Measurements from ENCODE around the gene PCBP3. TPM values are rescaled to one million over a fixed set of nuclear protein-coding genes. Genes with fewer than 3 reads are reported as not detected.

The PCBP3 gene
- total and polyA plus RNA-seq, 10 of the 15 experiments (the other 5 are each of a cell fraction or from before 2014, with no cell fraction given): 0.09 to 1.3 (median 0.46) TPM; not detected in 3

GRCh38 chr21:45613396-45613795, 30.1 kb upstream of the PCBP3 start:
- no peaks in the 10 kb centered on the region; the same call in 2 of the 3 replicates for H3K9me3 ChIP-seq (replicated peaks; ENCODE audit: control insufficient read depth, insufficient read depth, low read length)
- ChIA-PET SMC1A (ENCODE audit: uncharacterized antibody, unreplicated experiment) (no interaction called here), RAD21 (ENCODE audit: unreplicated experiment) (interaction anchor here (1.7 kb wide), 1 partner anchor 28 kb away, joined by 3 read pairs; no protein-coding TSS in a partner anchor), CTCF (interaction anchor here (1.4 kb wide), 1 partner anchor 17 kb away, joined by 3 read pairs; no protein-coding TSS in a partner anchor), POLR2A (no interaction called here)
- no peak for TF ChIP-seq RAD51 (IDR thresholded peaks at IDR 0.05)
- TF ChIP-seq JUND (IDR thresholded peaks at IDR 0.05; ENCODE audit: low read depth, low read length): no peak
- no peak for TF ChIP-seq PKNOX1 (IDR thresholded peaks at IDR 0.05)
- TF ChIP-seq CBX3 (IDR thresholded peaks at IDR 0.05; ENCODE audit: borderline replicate concordance, low read depth): no peak
- TF ChIP-seq HDGF (IDR thresholded peaks at IDR 0.05): no peak
- TF ChIP-seq BACH1 (IDR thresholded peaks at IDR 0.05; ENCODE audit: borderline replicate concordance): no peak
- TF ChIP-seq GABPA (IDR thresholded peaks at IDR 0.05; ENCODE audit: low read depth): no peak
- no peak for TF ChIP-seq NKRF (conservative IDR thresholded peaks at IDR 0.05)
- TF ChIP-seq TCF3 (IDR thresholded peaks at IDR 0.05; ENCODE audit: borderline replicate concordance, insufficient read depth, low read depth, low read length): no peak
- no peak for TF ChIP-seq IKZF1 (conservative IDR thresholded peaks at IDR 0.05)
- TF ChIP-seq MTA3 (IDR thresholded peaks at IDR 0.05; ENCODE audit: borderline replicate concordance, low read length): no peak
- no peak for TF ChIP-seq JUNB (IDR thresholded peaks at IDR 0.05)
- TF ChIP-seq IKZF2 (IDR thresholded peaks at IDR 0.05): no peak
- no peak for TF ChIP-seq CTCF (IDR thresholded peaks at IDR 0.05 in 2 of 3, conservative IDR thresholded peaks at IDR 0.05 in 1 of 3; ENCODE audit: control insufficient read depth in 2 of 3, extremely low read depth in 1 of 3, insufficient read depth in 1 of 3, low read depth in 3 of 3, low read length in 3 of 3)
- TF ChIP-seq IRF3 (IDR thresholded peaks at IDR 0.05): no peak
- no peak for TF ChIP-seq NR2F1 (conservative IDR thresholded peaks at IDR 0.05)
- no peak for TF ChIP-seq TCF7 (IDR thresholded peaks at IDR 0.05; ENCODE audit: borderline replicate concordance)
- no peaks in the 10 kb centered on the region for H3K36me3 ChIP-seq (ENCODE audit: control insufficient read depth in 2 of 2, insufficient read depth in 2 of 2, low read length in 1 of 2)
- no TSS peak for BruUV-seq (replicated peaks)
- no peak overlapping the region for H3K4me2 ChIP-seq (ENCODE audit: control insufficient read depth, insufficient read depth)
- H3K27ac ChIP-seq (ENCODE audit: control insufficient read depth, insufficient read depth): no peak overlapping the region
- H3K9ac ChIP-seq (ENCODE audit: control insufficient read depth, insufficient read depth, low read length): no peak overlapping the region
- no peaks in the 10 kb centered on the region for H3K27me3 ChIP-seq (replicated peaks in 1 of 2; ENCODE audit: control insufficient read depth in 2 of 2, insufficient read depth in 2 of 2, low read length in 1 of 2)
- intact Hi-C loops (cut with micrococcal nuclease; ENCODE audit: unreplicated experiment): no loop called here
- no peaks in the 10 kb centered on the region for H4K20me1 ChIP-seq (ENCODE audit: control insufficient read depth, insufficient read depth)
- peaks cover 10% of the 10 kb centered on the region for H3K4me1 ChIP-seq (ENCODE audit: control insufficient read depth, insufficient read depth, low read length)
- H3K79me2 ChIP-seq (ENCODE audit: control insufficient read depth, insufficient read depth, low read length): no peaks in the 10 kb centered on the region
- ATAC-seq (no peak), DNase-seq (ENCODE audit: low read depth, low spot score) (no peak), FAIRE-seq (no peak)
- WGBS (ENCODE audit: insufficient coverage, insufficient replicate concordance, low lambda C conversion rate, missing lambda C conversion rate): 46% methylated on average over 6 of the region's 6 CpGs
- no peak overlapping the region for H3K4me3 ChIP-seq
- no peak overlapping the region for H2AFZ ChIP-seq (ENCODE audit: control insufficient read depth, low read depth, low read length)
- in situ Hi-C loops (cut with MboI): no loop called here

Measured in GM12878 (cell line).